Neural progenitor cell (in vitro differentiated cells): ENCODE measurements around the gene PPTC7. TPM values are rescaled to one million over a fixed set of nuclear protein-coding genes. Genes with fewer than 3 reads are reported as not detected.
A peak's percentile ranks its signal among the peaks of the same experiment; 100 is the strongest.

ENCODE experiments used
- DNase-seq: peaks from one replicate; pipeline ENCODE4 v3.0.0-alpha.2; 2016; ENCODE audit warnings: low spot score
- H2AFZ ChIP-seq: fragments of 200-600 bp; sonication (generic); replicated peaks from 2 replicates; pipeline ENCODE4 v1.6.1; 2016; ENCODE audit warnings: antibody characterized with exemption
- H3F3A ChIP-seq: fragments of 200-600 bp; sonication (generic); 2 replicates; pipeline ENCODE4 v1.6.1; 2016; ENCODE audit warnings: antibody characterized with exemption, low read depth
- H3K27ac ChIP-seq: fragments of 200-600 bp; sonication (generic); 2 replicates; pipeline ENCODE4 v1.5.1; 2016; ENCODE audit warnings: mild to moderate bottlenecking
- H3K27me3 ChIP-seq: fragments of 200-600 bp; sonication (generic); 2 replicates; pipeline ENCODE4 v1.6.1; 2016; ENCODE audit warnings: mild to moderate bottlenecking, moderate library complexity
- H3K36me3 ChIP-seq: fragments of 200-600 bp; sonication (generic); 2 replicates; pipeline ENCODE4 v1.5.1; 2016
- H3K4me1 ChIP-seq: fragments of 200-600 bp; sonication (generic); 2 replicates; pipeline ENCODE4 v1.6.1; 2016; ENCODE audit warnings: mixed run types
- H3K4me2 ChIP-seq: fragments of 200-600 bp; sonication (generic); 2 replicates; pipeline ENCODE4 v1.6.1; 2016
- H3K4me3 ChIP-seq: fragments of 200-600 bp; sonication (generic); 2 replicates; pipeline ENCODE4 v1.5.1; 2016
- H3K79me2 ChIP-seq: fragments of 200-600 bp; sonication (generic); 2 replicates; pipeline ENCODE4 v1.6.1; 2016; ENCODE audit warnings: low read depth
- H3K9ac ChIP-seq: fragments of 200-600 bp; sonication (generic); 2 replicates; pipeline ENCODE4 v1.6.1; 2016
- H3K9me3 ChIP-seq: fragments of 200-600 bp; sonication (generic); 2 replicates; pipeline ENCODE4 v1.5.1; 2016; ENCODE audit warnings: low read depth
- H4K20me1 ChIP-seq: fragments of 200-600 bp; sonication (generic); 2 replicates; pipeline ENCODE4 v1.6.1; 2016; ENCODE audit warnings: low read depth
- H3K27ac Mint-ChIP-seq: 3 replicates; pipeline ENCODE4 v1.8.0; 2021; ENCODE audit warnings: mixed read lengths
- H3K27me3 Mint-ChIP-seq: 2 replicates; pipeline ENCODE4 v1.8.0; 2022; ENCODE audit warnings: low read depth, mild to moderate bottlenecking, inconsistent platforms, moderate library complexity, mixed read lengths; ENCODE audit not compliant: insufficient read depth
- H3K36me3 Mint-ChIP-seq: 3 replicates; pipeline ENCODE4 v1.8.0; 2021; ENCODE audit warnings: mixed read lengths
- H3K4me1 Mint-ChIP-seq: 3 replicates; pipeline ENCODE4 v1.8.0; 2021; ENCODE audit warnings: mixed read lengths
- H3K4me3 Mint-ChIP-seq: 3 replicates; pipeline ENCODE4 v1.8.0; 2021; ENCODE audit warnings: mild to moderate bottlenecking, moderate library complexity, mixed read lengths
- H3K9me3 Mint-ChIP-seq: 3 replicates; pipeline ENCODE4 v1.8.0; 2020; ENCODE audit warnings: mixed read lengths
- EZH2 ChIP-seq: fragments of 200-600 bp; sonication (generic); IDR thresholded peaks from 2 replicates; pipeline ENCODE4 v1.6.1; 2017; ENCODE audit warnings: antibody characterized with exemption, mild to moderate bottlenecking, moderate library complexity
- EZH2phosphoT487 ChIP-seq: fragments of 200-600 bp; sonication (generic); IDR thresholded peaks from 2 replicates; pipeline ENCODE4 v1.6.1; 2017; ENCODE audit warnings: antibody characterized with exemption
- total RNA-seq: library from RNA; depleted of rRNA; stranded (reverse); fragments of >200 nt; gene quantifications from 2 replicates; pipeline ENCODE4 v1.2.3, GENCODE V29; 2015; ENCODE audit warnings: low replicate concordance
- TF ChIP-seq, protein P1 (sequence below): fragments of 200-600 bp; sonication (generic); IDR thresholded peaks from 2 replicates; pipeline ENCODE4 v1.5.1; 2017; ENCODE audit warnings: antibody characterized with exemption, mild to moderate bottlenecking

PPTC7 gene
- total RNA-seq, 1 donor from 2014 or later: 11.2 TPM

DNA sequence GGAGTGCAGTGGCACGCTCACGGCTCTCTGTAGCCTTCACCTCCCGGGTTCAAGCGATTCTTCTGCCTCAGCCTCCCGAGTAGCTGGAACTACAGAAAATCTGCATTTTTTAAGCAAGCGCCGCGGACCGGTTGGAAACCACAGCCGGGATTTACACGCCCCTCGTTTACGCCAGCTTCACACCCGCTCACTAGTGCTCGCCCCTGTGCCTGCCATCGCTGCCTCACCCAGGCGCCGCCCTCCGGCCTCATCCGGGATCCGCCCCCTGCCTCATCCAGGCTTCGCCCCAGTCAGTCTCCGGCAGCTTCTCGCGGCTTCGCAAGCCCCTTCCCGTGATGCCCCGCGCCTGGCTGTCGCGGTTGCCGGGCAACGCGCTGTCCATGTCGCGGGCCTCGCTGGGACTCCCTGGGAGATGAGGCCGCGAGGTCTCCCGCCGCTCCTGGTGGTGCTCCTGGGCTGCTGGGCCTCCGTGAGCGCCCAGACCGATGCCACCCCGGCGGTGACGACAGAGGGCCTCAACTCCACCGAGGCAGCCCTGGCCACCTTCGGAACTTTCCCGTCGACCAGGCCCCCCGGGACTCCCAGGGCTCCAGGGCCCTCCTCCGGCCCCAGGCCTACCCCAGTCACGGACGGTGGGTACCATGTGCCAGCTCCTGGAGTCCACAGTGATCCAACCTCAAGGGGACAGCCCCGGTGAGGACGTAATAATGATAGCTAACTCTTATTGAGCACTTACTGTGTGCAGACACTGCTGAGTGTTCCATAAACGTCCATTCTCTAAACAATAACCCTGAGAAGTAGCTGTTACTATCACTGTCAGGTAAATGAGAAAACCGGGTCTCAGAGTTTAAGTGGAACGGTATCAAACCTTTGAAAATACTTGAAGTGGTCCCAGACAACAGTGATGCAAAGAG lies 30.9 kb upstream of the PPTC7 start, which contains the start of gene TCTN1:
Gene TCTN1 (plus strand): TSS at position 359 of the 914 bp plus-strand sequence. CDS start 54 bp downstream, at position 413.
- peak within 1 kb of the TSS; percentile 36 for H3K9ac ChIP-seq

GRCh38 chr12:110613071-110613770 lies 30.1 kb upstream of the PPTC7 start:
- TF ChIP-seq, protein P1, sequence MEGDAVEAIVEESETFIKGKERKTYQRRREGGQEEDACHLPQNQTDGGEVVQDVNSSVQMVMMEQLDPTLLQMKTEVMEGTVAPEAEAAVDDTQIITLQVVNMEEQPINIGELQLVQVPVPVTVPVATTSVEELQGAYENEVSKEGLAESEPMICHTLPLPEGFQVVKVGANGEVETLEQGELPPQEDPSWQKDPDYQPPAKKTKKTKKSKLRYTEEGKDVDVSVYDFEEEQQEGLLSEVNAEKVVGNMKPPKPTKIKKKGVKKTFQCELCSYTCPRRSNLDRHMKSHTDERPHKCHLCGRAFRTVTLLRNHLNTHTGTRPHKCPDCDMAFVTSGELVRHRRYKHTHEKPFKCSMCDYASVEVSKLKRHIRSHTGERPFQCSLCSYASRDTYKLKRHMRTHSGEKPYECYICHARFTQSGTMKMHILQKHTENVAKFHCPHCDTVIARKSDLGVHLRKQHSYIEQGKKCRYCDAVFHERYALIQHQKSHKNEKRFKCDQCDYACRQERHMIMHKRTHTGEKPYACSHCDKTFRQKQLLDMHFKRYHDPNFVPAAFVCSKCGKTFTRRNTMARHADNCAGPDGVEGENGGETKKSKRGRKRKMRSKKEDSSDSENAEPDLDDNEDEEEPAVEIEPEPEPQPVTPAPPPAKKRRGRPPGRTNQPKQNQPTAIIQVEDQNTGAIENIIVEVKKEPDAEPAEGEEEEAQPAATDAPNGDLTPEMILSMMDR: no peak
- no peak for TF ChIP-seq EZH2
- TF ChIP-seq EZH2phosphoT487: no peak
- Histone ChIP-seq H3F3A (no peaks in the 10 kb centered on the region), H3K4me2 (peak overlapping the region; percentile 82), H3K79me2 (no peaks in the 10 kb centered on the region), H3K9me3 (no peaks in the 10 kb centered on the region), H3K36me3 (no peaks in the 10 kb centered on the region), H3K27me3 (no peaks in the 10 kb centered on the region), H3K27ac (no peak overlapping the region), H4K20me1 (no peaks in the 10 kb centered on the region), H3K4me3 (peak overlapping the region; percentile 60), H3K4me1 (peaks cover 8% of the 10 kb centered on the region), H2AFZ (peak overlapping the region; percentile 71), H3K9ac (no peak overlapping the region)
- peak overlapping the region; percentile 85 for H3K4me3 Mint-ChIP-seq
- peak; percentile 5 for DNase-seq
- peaks cover 8% of the 10 kb centered on the region for H3K27me3 Mint-ChIP-seq
- H3K4me1 Mint-ChIP-seq: peaks cover 11% of the 10 kb centered on the region
- peaks cover 4% of the 10 kb centered on the region for H3K36me3 Mint-ChIP-seq
- no peaks in the 10 kb centered on the region for H3K9me3 Mint-ChIP-seq
- peak overlapping the region; percentile 76 for H3K27ac Mint-ChIP-seq

More for the DNA sequence above, 30.9 kb upstream of the PPTC7 start, which contains the start of gene TCTN1:
- Mint-ChIP-seq H3K27ac (peak within 1 kb of the TSS; percentile 76), H3K27me3 (peaks cover 7% of the 10 kb centered on the region), H3K9me3 (no peaks in the 10 kb centered on the region), H3K4me3 (peak within 1 kb of the TSS; percentile 85), H3K4me1 (peaks cover 11% of the 10 kb centered on the region), H3K36me3 (peaks cover 4% of the 10 kb centered on the region)
- no peaks in the 10 kb centered on the region for H3K36me3 ChIP-seq
- TF ChIP-seq EZH2 (no peak), EZH2phosphoT487 (no peak)
- TF ChIP-seq, protein P1: no peak
- H3K4me2 ChIP-seq: peak within 1 kb of the TSS; percentile 82
- H3K9me3 ChIP-seq: no peaks in the 10 kb centered on the region
- peaks cover 8% of the 10 kb centered on the region for H3K4me1 ChIP-seq
- peak within 1 kb of the TSS; percentile 60 for H3K4me3 ChIP-seq
- no peaks in the 10 kb centered on the region for H3K79me2 ChIP-seq
- peak; percentile 98 for DNase-seq
- H4K20me1 ChIP-seq: no peaks in the 10 kb centered on the region
- no peaks in the 10 kb centered on the region for H3F3A ChIP-seq
- peak within 1 kb of the TSS; percentile 71 for H2AFZ ChIP-seq
- H3K27ac ChIP-seq: no peak within 1 kb of the TSS
- no peaks in the 10 kb centered on the region for H3K27me3 ChIP-seq

- Histone ChIP-seq H3K4me1 (no peaks in the 10 kb centered on the region), H3K4me2 (no peak overlapping the region), H3K9ac (no peak overlapping the region), H3K79me2 (no peaks in the 10 kb centered on the region), H3K9me3 (no peaks in the 10 kb centered on the region), H4K20me1 (no peaks in the 10 kb centered on the region), H3F3A (no peaks in the 10 kb centered on the region), H2AFZ (no peak overlapping the region), H3K27me3 (no peaks in the 10 kb centered on the region), H3K36me3 (no peaks in the 10 kb centered on the region), H3K27ac (no peak overlapping the region), H3K4me3 (no peak overlapping the region)
- Mint-ChIP-seq H3K27ac (no peak overlapping the region), H3K27me3 (peaks cover 7% of the 10 kb centered on the region), H3K4me1 (no peaks in the 10 kb centered on the region), H3K9me3 (no peaks in the 10 kb centered on the region), H3K36me3 (no peaks in the 10 kb centered on the region), H3K4me3 (no peak overlapping the region)
- TF ChIP-seq, protein P1: no peak
- TF ChIP-seq EZH2phosphoT487 (no peak), EZH2 (no peak)
- no peak for DNase-seq
These were observed 23.1 kb upstream of the PPTC7 start for GRCh38 chr12:110606253-110606611.
